GM04503 (cell line): ENCODE data around the gene RHBG.
"Not testable (repeated sequence)": the region's sequence is repeated elsewhere in the genome, so short reads cannot be mapped to it uniquely, and the experiment has no call there.

Experiments
- DNase-seq: peaks from one replicate; pipeline ENCODE4 v3.0.0-alpha.2; 2012; ENCODE audit warnings: low read depth

RHBG gene, protein sequence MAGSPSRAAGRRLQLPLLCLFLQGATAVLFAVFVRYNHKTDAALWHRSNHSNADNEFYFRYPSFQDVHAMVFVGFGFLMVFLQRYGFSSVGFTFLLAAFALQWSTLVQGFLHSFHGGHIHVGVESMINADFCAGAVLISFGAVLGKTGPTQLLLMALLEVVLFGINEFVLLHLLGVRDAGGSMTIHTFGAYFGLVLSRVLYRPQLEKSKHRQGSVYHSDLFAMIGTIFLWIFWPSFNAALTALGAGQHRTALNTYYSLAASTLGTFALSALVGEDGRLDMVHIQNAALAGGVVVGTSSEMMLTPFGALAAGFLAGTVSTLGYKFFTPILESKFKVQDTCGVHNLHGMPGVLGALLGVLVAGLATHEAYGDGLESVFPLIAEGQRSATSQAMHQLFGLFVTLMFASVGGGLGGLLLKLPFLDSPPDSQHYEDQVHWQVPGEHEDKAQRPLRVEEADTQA

DNA sequence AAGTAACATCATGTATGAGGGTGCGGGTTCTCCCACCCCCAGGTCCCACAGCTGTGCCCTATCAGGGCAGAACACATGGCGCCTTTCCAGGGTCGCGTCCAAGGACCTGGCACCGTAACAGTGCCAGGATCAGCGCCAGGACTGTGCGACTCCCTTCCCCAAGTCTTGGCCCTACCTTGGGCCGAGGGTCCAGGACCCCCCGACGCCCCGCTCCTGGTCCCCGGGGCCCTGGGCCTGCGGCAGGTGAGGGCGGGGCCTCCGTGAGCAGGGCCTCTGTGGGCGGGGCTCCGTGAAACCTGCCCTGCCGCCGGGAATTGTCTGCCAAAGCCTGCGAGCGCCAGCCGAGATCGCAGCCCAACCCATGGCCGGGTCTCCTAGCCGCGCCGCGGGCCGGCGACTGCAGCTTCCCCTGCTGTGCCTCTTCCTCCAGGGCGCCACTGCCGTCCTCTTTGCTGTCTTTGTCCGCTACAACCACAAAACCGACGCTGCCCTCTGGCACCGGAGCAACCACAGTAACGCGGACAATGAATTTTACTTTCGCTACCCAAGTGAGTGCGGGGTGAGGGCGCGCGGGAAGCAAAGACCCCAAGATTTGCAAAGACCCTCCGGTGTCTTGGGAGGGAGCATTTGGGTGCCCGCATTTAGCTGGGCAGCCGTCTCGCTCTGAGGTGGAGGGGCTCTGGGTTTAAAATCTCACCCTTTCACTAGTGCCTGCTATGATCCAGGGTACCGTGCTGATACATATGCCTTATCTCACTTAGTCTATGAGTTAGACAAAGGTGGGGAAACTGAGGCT, at the start of gene RHBG:
TSS of gene RHBG (plus strand) at position 323 of the 796 bp plus-strand sequence. CDS start at position 362, 39 bp downstream.
- DNase-seq = no peak

DNA sequence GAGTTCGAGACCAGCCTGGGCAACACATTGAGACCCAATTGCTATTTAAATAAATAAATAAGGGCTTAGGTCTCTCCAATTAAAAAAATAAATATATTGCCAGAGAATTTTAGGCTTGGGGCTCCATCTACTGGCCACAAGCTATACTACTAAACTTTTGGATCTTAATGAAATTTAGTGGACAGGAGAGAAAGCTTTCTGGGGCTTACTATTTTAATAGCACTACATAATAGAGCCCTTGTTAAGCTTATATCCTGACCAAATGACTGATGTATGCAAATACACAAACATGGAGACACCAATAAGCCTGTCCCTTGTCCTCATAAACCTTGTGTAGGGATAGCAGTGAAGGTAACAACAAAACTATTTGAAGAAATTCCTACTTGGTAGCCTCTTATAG, 49.3 kb upstream of the RHBG start:
- DNase-seq = no peak

DNA sequence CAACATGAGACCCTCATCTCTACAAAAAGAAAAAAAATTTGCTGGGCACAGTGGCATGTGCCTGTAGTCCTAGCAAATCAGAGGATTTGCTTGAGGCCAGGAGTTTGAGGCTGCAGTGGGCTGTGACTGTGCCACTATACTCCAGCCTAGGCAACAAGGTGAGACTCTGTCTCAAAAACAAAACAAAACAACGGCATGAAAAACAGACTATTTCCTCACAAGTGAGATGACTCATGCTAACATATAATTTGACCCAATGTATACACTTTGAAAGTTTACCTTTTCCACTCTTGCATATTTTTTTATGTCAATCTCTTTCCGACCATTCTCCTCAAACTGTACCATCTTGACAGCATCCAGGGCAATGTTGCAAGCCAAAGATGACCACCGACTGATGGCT, 48.5 kb upstream of the RHBG start:
- no peak for DNase-seq

DNA sequence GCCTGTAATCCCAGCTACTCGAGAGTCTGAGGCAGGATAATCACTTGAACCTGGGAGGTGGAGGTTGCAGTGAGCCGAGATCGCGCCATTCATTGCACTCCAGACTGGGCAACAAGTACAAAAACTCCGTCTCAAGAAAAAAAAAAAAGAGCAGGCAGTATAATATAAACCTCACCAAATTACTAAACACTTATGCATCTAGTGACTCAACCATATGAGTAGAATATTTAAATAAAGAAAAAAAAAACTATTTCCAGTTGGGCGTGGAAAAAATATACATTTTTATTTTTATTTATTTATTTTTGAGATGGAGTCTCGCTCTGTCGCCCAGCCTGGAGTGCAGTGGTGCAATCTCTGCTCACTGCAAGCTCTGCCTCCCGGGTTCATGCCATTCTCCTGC, 45.8 kb upstream of the RHBG start:
- DNase-seq = not testable (repeated sequence)

DNA sequence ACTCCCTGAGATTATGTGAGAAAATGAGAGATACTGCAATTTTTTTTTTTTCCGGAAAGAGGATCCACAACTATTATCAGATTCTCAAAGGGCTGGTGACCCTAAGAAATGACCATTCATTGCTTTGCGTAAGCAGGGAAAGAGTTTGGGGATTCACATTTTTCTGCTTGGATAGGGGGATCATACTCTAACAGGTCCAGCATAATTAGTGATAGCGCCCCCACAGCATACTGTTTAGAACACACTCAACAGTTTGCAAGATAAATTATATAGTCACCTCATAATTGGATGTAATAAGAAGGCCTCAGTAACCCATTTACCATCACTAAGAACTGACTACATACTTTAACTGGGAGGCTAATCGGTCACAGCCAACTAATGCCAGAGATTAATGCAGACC, 32.8 kb upstream of the RHBG start:
- DNase-seq = no peak

DNA sequence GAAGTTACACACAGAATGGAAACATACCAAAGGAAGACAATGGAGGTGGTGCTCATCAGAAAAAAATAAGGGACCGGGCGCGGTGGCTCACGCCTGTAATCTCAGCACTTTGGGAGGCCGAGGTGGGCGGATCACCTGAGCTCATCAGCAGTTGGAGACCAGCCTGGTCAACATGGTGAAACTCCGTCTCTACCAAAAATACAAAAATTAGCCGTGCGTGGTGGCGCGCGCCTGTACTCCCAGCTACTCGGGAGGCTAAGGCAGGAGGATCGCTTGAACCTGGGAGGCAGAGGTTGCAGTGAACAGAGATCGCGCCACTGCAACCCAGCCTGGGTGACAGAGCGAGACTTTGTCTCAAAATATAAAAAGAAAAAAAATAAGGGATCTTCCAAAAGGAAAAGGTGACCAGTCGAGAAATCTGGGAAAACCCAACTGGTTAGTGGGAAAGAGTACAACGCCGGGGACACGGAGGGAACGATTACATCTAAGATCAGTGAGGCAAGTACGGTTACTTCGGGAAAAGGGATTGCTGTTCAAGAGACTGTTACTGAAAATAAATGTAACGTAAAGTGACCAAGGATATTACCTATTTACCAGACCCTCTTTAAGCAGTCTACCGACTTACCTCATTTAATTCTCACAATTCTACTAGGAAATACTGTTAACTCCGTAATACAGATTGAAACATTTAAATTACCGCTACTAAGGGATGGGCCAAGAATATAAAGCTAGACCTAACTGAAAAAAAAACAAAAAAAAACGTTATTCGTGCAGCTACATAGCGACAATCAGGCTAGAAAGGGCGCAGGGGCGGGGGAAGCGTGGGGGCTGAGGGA, 31.7 kb upstream of the RHBG start:
- no peak for DNase-seq

DNA sequence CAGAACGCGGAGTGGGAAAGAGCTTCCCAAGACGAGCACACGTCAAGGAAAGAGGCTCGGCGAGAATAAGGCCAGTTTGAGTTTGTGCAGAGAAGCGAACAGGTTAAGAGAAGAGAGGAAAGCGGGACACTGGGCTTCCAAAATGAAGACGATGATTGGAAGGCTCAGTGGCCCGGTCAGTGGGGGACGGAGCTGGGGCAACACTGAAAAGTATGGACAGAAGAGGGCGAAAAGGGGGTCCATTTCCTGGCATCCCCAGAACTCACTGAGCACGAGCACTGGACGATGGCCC, 31.2 kb upstream of the RHBG start:
- no peak for DNase-seq

DNA sequence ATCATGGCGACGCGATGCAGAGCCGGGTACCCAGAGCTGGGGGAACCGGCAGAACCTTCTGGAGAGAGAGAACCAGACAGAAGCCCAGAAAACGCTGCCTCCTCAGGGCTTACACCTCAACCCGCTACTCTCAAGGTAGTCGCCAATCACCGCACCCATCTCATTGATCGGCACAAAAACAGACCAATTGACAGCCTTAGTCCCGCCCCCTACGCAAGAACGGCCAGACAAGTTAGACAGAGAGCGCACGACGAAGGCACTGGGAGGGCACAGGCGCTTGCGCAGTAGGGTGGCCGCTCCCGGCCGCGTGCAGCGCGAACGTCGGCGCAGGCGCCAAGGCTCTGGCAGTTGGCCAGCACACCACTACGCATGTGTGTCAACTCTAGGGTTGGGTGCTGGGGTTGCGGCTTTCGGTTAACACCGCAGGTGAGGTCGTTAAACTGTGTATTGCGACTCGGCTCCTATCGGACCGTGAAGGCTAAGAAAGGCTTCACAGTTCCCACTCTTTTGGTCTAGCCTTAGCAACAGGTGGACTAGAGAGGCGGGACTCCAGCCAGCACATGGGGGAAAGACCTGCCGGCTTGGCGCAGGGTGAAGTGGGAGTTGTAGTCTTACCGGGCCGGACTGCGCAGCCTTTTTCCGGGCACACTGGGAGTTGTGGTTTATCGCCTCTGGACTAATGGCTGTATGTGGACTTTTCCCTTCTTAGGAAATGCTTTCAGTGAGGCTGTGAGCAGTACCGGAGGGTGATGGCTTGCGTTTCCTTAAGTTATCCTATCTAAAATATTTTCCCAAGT, 30.6 kb upstream of the RHBG start, which contains the start of the genes CCT3 and TSACC:
TSS of gene CCT3 (minus strand) at position 113 of the 797 bp plus-strand sequence. CDS start at position 5, 108 bp downstream.
TSS of gene TSACC (plus strand) at position 347 of the 797 bp plus-strand sequence. CDS start 1,232 bp downstream, outside the sequence.
- peak; percentile 99 for DNase-seq

DNA sequence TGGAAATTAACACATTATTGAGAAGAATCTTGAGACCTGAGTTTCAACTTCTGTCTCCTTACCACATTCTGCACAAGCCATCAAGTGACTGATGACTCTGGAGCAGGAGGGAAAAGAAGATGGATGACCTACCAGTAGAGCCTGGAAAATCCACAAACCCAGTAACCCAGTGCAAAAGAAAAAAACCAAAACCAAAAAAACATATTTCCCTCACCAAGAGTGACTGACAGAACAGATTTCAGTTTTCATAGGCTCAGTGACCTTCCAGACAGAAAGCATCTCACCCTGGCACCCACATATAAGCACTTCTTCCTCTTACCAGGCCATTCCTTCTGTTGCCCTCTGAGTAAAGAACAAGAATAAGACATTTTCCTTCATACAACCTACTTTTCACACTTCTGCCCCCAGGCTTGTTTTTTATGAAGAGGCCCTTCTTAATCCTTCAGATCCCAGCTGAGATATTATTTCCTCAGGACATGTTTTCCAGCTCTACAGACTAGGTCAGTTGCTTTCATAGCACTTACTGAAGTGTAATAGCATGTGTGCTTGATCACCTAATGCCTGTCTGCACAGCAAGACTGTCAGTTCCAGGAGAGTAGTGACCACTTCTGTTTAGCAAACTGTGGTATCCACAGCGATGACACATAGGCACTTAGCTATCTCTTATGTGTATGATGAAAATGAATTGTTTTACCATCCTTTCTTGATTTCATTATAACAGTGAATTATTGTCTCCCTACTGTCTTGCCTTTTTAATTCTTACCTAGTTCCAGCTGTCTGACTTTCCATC, 26.6 kb upstream of the RHBG start:
- no peak for DNase-seq

DNA sequence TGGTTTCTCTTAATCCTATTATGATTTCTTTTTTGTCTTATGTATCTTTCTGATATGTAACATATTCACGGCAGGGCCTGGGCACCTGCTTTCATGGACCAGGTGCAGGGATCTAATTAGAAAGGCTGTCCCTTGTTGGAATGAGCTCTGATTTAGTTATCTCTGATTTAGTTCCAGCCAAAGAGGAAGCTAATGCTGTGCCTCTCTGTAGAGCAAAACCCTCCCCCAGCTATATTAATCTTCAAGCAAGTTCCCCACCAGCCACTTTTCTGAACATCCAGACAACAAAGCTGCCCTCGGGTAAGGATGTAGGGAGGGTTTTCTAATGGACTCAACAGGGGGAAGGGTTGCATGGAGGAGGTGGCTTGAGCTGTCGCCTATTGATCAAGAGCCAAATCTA, 24.6 kb upstream of the RHBG start:
- DNase-seq = no peak

DNA sequence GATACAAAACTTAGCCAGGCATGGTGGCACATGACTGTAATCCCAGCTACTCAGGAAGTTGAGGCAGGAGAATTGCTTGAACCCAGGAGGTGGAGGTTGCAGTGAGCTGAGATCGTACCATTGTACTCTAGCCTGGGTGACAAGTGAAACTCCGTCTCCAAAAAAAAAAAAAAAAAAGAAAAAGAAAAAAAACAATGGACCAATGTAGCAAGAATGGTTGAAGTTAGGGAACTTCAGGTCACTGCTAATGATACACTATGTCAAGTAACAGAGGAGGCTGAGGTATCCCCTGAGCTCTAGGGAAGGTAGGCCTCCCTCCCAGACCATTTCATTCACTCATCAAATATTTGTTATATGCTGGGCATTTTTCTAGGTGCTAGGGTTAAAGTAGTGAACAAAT, 23.0 kb upstream of the RHBG start:
- not testable (repeated sequence) for DNase-seq

DNA sequence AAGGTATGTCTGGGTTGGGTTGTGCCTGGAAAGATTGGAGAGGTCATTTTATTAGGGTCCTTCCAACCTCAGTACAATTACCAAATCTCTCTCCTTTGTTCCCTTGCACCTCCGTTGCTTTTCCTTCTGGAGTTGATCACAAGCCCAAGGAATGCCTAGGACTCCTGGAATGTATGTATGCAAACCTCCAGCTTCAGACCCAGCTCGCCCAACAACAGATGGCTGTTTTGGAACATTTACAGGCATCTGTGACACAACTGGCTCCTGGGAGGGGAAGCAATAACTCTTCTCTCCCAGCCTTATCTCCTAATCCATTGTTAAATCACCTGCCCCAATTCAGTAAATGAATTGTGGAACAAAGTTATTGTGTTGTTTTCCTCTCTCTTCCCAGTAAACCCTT, 22.4 kb upstream of the RHBG start:
- peak; percentile 57 for DNase-seq

DNA sequence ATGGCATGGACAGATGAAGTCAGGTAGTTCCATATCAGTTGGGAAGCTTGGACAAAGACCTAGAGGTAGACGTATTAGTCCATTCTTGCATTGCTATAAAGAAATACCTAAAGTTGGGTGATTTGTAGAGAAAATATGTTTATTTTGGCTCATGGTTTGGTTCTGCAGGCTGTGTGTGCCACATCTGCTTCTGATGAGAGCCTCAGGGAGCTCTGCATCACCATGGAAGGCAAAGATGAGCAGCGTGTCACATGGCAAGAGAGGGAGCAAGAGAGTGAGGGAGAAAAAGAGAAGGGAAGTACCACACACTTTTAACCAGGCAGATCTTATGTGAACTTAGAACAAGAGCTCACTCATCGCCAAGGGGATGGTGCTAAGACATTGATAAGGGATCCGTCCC, 21.7 kb upstream of the RHBG start:
- peak; percentile 55 for DNase-seq

DNA sequence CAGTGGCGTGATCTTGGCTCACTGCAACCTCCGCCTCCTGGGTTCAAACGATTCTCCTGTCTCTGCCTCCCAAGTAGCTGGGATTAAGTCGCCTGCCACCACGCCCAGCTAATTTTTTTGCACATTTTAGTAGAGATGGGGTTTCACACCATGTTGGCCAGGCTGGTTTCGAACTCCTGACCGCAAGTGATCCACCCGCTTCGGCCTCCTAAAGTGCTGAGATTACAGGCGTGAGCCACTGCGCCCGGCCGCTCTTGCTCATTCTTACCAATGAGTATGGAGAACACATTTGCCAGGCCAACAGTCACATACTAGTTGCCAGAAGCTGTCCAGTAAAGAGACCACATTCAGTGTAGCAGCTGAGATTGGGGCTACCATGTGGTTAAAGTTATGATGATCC, 16.5 kb upstream of the RHBG start:
- DNase-seq = not testable (repeated sequence)

DNA sequence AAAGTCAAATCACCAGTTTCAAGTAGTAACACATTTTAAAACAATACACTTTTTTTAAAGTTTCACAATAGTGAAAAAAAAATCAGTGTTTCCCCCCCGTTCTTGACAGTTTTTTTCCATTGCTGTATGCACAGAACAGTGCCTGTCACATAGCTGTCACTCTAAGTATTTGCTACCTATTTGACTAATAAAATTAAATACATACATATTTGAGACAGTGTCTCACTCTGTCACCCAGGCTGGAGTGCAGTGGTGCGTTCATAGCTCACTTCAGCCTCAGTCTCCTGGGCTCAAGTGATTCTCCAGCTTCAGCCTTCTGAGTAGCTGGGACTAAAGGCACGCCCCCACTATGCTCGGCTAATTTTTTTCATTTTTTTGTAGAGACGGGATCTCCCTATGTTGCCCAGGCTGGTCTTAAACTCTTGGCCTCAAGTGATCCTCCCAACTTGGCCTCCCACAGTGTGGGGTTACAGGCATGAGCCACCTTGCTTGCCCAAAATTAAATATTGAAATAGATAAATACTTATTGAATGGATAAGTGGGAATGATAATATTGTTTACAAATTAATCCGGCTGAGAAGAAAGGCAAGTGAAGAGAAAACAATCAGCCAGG, 12.6 kb upstream of the RHBG start:
- DNase-seq = no peak

DNA sequence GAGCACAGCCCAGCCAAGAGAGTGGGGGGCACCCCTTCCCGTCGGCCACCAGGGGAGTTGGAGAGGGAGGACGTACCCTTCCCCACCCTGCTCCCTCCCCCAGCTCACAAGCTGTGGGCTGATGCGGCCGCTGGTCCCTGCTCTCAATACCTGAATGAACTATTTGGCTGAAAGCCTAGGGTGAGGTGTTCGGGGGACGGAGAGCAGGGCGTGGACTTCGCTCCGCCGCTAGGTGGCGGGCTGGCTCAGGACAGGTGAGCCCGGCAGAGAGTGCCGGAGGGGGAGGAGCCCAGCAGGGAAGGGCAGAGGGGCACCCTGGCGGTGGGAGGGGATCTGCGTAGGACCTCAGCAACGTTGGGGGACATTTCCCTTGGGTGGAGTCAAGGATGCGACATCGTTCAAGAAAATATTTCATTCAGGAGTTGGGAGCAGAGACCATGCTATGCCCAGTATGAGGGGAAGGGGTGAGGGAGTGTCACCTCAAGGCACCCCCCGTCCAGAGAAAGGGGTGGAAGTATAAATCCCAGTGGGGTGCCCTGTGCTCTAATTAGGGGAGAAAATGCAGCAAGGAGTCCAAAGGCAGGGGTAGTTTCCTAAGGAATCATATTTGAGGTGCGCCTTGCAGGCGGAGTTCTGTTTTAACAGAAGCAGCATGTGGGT, 12.0 kb upstream of the RHBG start:
- no peak for DNase-seq

DNA sequence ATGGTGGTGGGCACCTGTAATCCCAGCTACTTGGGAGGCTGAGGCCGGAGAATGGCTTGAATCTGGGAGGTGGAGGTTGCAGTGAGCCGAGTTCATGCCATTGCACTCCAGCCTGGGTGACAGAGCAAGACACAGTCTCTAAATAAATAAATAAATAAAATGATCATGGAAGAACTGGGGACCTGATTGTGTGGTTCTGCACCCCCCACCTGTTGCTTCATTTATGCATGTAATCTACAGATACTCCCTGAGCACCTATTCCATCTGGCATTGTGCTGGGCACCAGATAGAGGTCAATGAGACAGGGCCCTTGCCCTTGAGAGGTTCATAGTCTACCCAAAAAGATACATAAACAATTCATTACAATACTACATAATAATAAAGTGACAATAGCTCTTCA, 11.0 kb upstream of the RHBG start:
- DNase-seq = no peak

DNA sequence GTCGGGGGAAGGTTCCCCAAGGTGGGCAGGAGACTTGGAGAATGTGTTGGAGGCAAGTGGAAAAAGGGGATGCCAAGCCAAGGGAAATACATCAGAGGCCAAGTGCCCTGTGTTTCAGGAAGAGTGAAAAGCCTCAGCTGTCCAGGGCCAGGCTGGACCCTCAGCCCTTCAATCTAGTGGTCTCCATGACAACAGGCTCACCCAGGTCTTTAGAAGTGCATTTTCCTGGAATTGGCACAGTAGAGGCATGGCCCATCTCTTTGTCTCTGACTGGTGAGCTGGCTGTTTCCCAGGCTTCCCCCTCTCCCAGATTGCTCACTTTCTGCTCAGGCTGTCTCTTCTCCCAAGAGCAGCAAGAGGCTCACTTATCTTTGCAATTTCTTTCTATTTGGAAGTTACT, 10.4 kb upstream of the RHBG start:
- no peak for DNase-seq

DNA sequence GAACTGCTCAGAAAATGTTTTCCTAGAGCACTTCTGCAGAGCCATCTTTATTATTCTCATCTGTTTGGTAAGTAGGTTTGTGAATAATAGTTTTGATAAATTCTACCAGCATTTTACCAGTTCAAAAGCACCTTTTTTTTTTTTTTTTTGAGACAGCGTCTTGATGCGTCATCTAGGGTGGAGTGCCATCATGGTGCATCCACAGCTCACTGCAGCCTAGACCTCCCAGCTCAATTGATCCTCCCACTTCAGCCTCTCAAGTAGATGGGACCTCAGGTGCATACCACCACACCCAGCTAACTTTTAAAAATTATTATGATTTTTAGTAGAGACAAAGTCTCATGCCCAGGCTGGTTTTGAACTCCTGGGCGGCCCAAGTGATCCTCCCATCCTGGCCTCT, 9.8 kb upstream of the RHBG start:
- DNase-seq = no peak

DNA sequence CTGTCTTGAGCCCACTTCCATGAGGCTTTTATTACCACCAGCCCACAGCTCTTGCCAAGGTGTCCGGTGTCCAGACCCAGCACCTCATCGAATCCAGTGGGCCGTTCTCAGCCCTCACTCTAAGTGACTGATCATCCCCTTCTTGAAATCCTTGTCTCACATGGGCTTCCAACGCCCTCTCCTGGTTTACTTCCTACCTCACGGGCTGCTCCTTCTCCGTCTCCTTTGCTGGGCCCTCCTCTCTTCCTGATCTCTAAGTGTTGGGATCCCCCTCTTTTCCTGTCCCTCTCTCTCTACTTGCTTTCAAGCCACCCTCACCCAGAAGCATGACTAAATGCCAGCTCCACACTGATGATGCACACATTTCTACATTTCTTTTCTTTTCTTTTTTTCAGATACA, 9.0 kb upstream of the RHBG start:
- no peak for DNase-seq
